Spleen (tissue), 7 donors: Measurements from ENCODE around the gene PTPN22.

Experiments used
- CTCF ChIP-seq, 11 experiments: fragments of 200-600 bp in 7 of 11; fragments of 450-650 bp in 4 of 11; sonication (generic) in 4 of 11; IDR thresholded peaks in 8 of 11; conservative IDR thresholded peaks in 3 of 11; 1 replicate in 7 of 11; 2 replicates in 4 of 11; pipeline versions ENCODE4 v1.4.0 to v1.8.0; 2016 to 2021; ENCODE audit warnings: antibody characterized with exemption in 11 of 11, inconsistent platforms in 4 of 11, mild to moderate bottlenecking in 1 of 11
- POLR2A ChIP-seq, 3 donors: fragments of 450-650 bp; IDR thresholded peaks; one replicate each; pipeline ENCODE4 v1.5.1; 2017; ENCODE audit warnings: antibody characterized with exemption in 3 of 3, mild to moderate bottlenecking in 1 of 3
- donor health status: DM: no; HTN: no; CAD: no; lungs with moderate emphysema.
- donor health status: DM: no; HTN: no; CAD: no.
- donor health status: DM: no; HTN: no; CAD: no.

- TF ChIP-seq CTCF (IDR thresholded peaks at IDR 0.05 in 8 of 11, conservative IDR thresholded peaks at IDR 0.05 in 3 of 11) (peak in 10 of 11 experiments; percentile 44 to 72 (median 61)), POLR2A (IDR thresholded peaks at IDR 0.05) (no peak)
Measured at GRCh38 chr1:113835686-113836290, 35.7 kb downstream of the PTPN22 start.
